ENCODE measurements around the gene RESF1. TPM values are rescaled to one million over a fixed set of nuclear protein-coding genes. Genes with fewer than 3 reads are reported as not detected.

The RESF1 gene
- total RNA-seq, 1 donor from 2014 or later, result 22.6 TPM

GRCh38 chr12:31966558-31967205, 7.5 kb downstream of the RESF1 start:
- no peaks in the 10 kb centered on the region for H3K27me3 Mint-ChIP-seq (ENCODE audit: unreplicated experiment)

GRCh38 chr12:31967539-31967938, 8.3 kb downstream of the RESF1 start:
- Mint-ChIP-seq H3K4me1 (ENCODE audit: unreplicated experiment) (peaks cover 4% of the 10 kb centered on the region), H3K4me3 (ENCODE audit: unreplicated experiment) (no peak overlapping the region), H3K27ac (ENCODE audit: unreplicated experiment) (no peak overlapping the region), H3K27me3 (ENCODE audit: unreplicated experiment) (no peaks in the 10 kb centered on the region), H3K9me3 (ENCODE audit: unreplicated experiment) (peaks cover 5% of the 10 kb centered on the region), H3K36me3 (ENCODE audit: unreplicated experiment) (peaks cover 41% of the 10 kb centered on the region)
- TF ChIP-seq CTCF (IDR thresholded peaks at IDR 0.05), result no peak
- DNase-seq (ENCODE audit: extremely low spot score, unreplicated experiment), result no peak

More at GRCh38 chr12:31966558-31967205, 7.5 kb downstream of the RESF1 start:
- Mint-ChIP-seq H3K36me3 (ENCODE audit: unreplicated experiment) (peaks cover 41% of the 10 kb centered on the region), H3K9me3 (ENCODE audit: unreplicated experiment) (peaks cover 5% of the 10 kb centered on the region), H3K27ac (ENCODE audit: unreplicated experiment) (no peak overlapping the region), H3K4me3 (ENCODE audit: unreplicated experiment) (no peak overlapping the region), H3K4me1 (ENCODE audit: unreplicated experiment) (peaks cover 10% of the 10 kb centered on the region)
- TF ChIP-seq CTCF (IDR thresholded peaks at IDR 0.05), result no peak
- no peak for DNase-seq (ENCODE audit: extremely low spot score, unreplicated experiment)

- no peak for TF ChIP-seq CTCF (IDR thresholded peaks at IDR 0.05)
- Mint-ChIP-seq H3K9me3 (ENCODE audit: unreplicated experiment) (peaks cover 13% of the 10 kb centered on the region), H3K4me3 (ENCODE audit: unreplicated experiment) (no peak overlapping the region), H3K27ac (ENCODE audit: unreplicated experiment) (no peak overlapping the region), H3K4me1 (ENCODE audit: unreplicated experiment) (no peaks in the 10 kb centered on the region), H3K36me3 (ENCODE audit: unreplicated experiment) (peaks cover 44% of the 10 kb centered on the region), H3K27me3 (ENCODE audit: unreplicated experiment) (no peaks in the 10 kb centered on the region)
- DNase-seq (ENCODE audit: extremely low spot score, unreplicated experiment), result no peak
Measured at GRCh38 chr12:31970199-31970598, 11.0 kb downstream of the RESF1 start.

- no peak for DNase-seq (ENCODE audit: extremely low spot score, unreplicated experiment)
- Mint-ChIP-seq H3K4me1 (ENCODE audit: unreplicated experiment) (no peaks in the 10 kb centered on the region), H3K9me3 (ENCODE audit: unreplicated experiment) (peaks cover 28% of the 10 kb centered on the region), H3K27ac (ENCODE audit: unreplicated experiment) (no peak overlapping the region), H3K4me3 (ENCODE audit: unreplicated experiment) (no peak overlapping the region), H3K36me3 (ENCODE audit: unreplicated experiment) (peaks cover 60% of the 10 kb centered on the region), H3K27me3 (ENCODE audit: unreplicated experiment) (no peaks in the 10 kb centered on the region)
- TF ChIP-seq CTCF (IDR thresholded peaks at IDR 0.05), result no peak
Measured at GRCh38 chr12:31973818-31974217, 14.6 kb downstream of the RESF1 start.

- no peak for DNase-seq (ENCODE audit: extremely low spot score, unreplicated experiment)
- H3K27me3 Mint-ChIP-seq (ENCODE audit: unreplicated experiment), result no peaks in the 10 kb centered on the region
- no peak overlapping the region for H3K4me3 Mint-ChIP-seq (ENCODE audit: unreplicated experiment)
- H3K4me1 Mint-ChIP-seq (ENCODE audit: unreplicated experiment), result no peaks in the 10 kb centered on the region
- H3K36me3 Mint-ChIP-seq (ENCODE audit: unreplicated experiment), result peaks cover 62% of the 10 kb centered on the region
- no peak for TF ChIP-seq CTCF (IDR thresholded peaks at IDR 0.05)
- H3K9me3 Mint-ChIP-seq (ENCODE audit: unreplicated experiment), result peaks cover 28% of the 10 kb centered on the region
- H3K27ac Mint-ChIP-seq (ENCODE audit: unreplicated experiment), result no peak overlapping the region
Measured at GRCh38 chr12:31974673-31975072, 15.5 kb downstream of the RESF1 start.
